Astrocyte (in vitro differentiated cells and primary cell): ENCODE results near the gene ZNRF1. TPM values are rescaled to one million over a fixed set of nuclear protein-coding genes. Genes with fewer than 3 reads are reported as not detected.

Source experiments
- DNase-seq: peaks from one replicate; pipeline ENCODE4 v3.0.0-alpha.2; 2010; ENCODE audit warnings: low read depth
- FAIRE-seq: peaks from 2 replicates; lab custom pipeline; 2011; peaks lifted over from hg19 to GRCh38; lab: Jason Lieb, UNC
- H2AFZ ChIP-seq: 2 replicates; pipeline ENCODE4 v1.6.0; 2012; ENCODE audit warnings: low read depth, low read length, inconsistent platforms
- H3K27ac ChIP-seq: 2 replicates; pipeline ENCODE4 v1.5.1; 2011; ENCODE audit warnings: low read depth, low read length, inconsistent platforms
- H3K27me3 ChIP-seq: 2 replicates; pipeline ENCODE4 v1.6.0; 2011; ENCODE audit warnings: low read length, inconsistent platforms; ENCODE audit not compliant: insufficient read depth
- H3K36me3 ChIP-seq: 2 replicates; pipeline ENCODE4 v1.5.1; 2011; ENCODE audit warnings: low read length, inconsistent platforms; ENCODE audit not compliant: insufficient read depth
- H3K4me1 ChIP-seq: 2 replicates; pipeline ENCODE4 v1.5.1; 2011; ENCODE audit warnings: low read length, inconsistent platforms; ENCODE audit not compliant: insufficient read depth
- H3K4me2 ChIP-seq: 2 replicates; pipeline ENCODE4 v1.6.0; 2012; ENCODE audit warnings: low read length, inconsistent platforms
- H3K4me3 ChIP-seq: 2 replicates; pipeline ENCODE4 v1.5.1; 2011; ENCODE audit warnings: low read depth, mild to moderate bottlenecking, low read length, inconsistent platforms; ENCODE audit not compliant: insufficient read depth
- H3K79me2 ChIP-seq: 2 replicates; pipeline ENCODE4 v1.6.0; 2012; ENCODE audit warnings: mild to moderate bottlenecking, low read length, inconsistent platforms; ENCODE audit not compliant: insufficient read depth
- H3K9ac ChIP-seq: 2 replicates; pipeline ENCODE4 v1.6.0; 2012; ENCODE audit warnings: mild to moderate bottlenecking, low read length, inconsistent platforms
- H3K9me3 ChIP-seq: 2 replicates; pipeline ENCODE4 v1.5.1; 2012; ENCODE audit warnings: low read depth, mild to moderate bottlenecking, low read length, inconsistent platforms; ENCODE audit not compliant: insufficient read depth
- H4K20me1 ChIP-seq: 2 replicates; pipeline ENCODE4 v1.6.0; 2012; ENCODE audit warnings: low read length, inconsistent platforms; ENCODE audit not compliant: insufficient read depth
- H3K27ac Mint-ChIP-seq: one replicate; pipeline ENCODE4 v1.8.0; 2021; ENCODE audit warnings: mild to moderate bottlenecking, mixed read lengths; ENCODE audit not compliant: unreplicated experiment
- H3K27me3 Mint-ChIP-seq: one replicate; pipeline ENCODE4 v1.8.0; 2021; ENCODE audit warnings: low read depth, mixed read lengths; ENCODE audit not compliant: unreplicated experiment
- H3K36me3 Mint-ChIP-seq: one replicate; pipeline ENCODE4 v1.8.0; 2021; ENCODE audit warnings: low read depth, mixed read lengths; ENCODE audit not compliant: unreplicated experiment
- H3K4me1 Mint-ChIP-seq: one replicate; pipeline ENCODE4 v1.8.0; 2021; ENCODE audit warnings: low read depth, mixed read lengths; ENCODE audit not compliant: unreplicated experiment
- H3K4me3 Mint-ChIP-seq: one replicate; pipeline ENCODE4 v1.8.0; 2021; ENCODE audit warnings: mild to moderate bottlenecking, moderate library complexity, mixed read lengths; ENCODE audit not compliant: unreplicated experiment
- H3K9me3 Mint-ChIP-seq: one replicate; pipeline ENCODE4 v1.8.0; 2021; ENCODE audit warnings: mild to moderate bottlenecking, mixed read lengths; ENCODE audit not compliant: unreplicated experiment
- CTCF ChIP-seq: IDR thresholded peaks from 2 replicates; pipeline ENCODE4 v1.5.1; 2011; ENCODE audit warnings: low read depth, mild to moderate bottlenecking, inconsistent platforms, low read length, moderate library complexity; ENCODE audit not compliant: insufficient read depth
- EZH2 ChIP-seq: IDR thresholded peaks from 2 replicates; pipeline ENCODE4 v1.6.1; 2012; ENCODE audit warnings: mild to moderate bottlenecking, low read length, inconsistent platforms; ENCODE audit not compliant: insufficient read depth
- total RNA-seq: library from RNA; stranded (reverse); gene quantifications from 2 replicates; pipeline ENCODE4 v1.2.1, GENCODE V29; 2021

ZNRF1 gene
- total RNA-seq, 1 donor from 2014 or later: 21.9 TPM

- no peaks in the 10 kb centered on the region for H3K36me3 ChIP-seq
- H2AFZ ChIP-seq: no peak overlapping the region
- H3K79me2 ChIP-seq: peaks cover 75% of the 10 kb centered on the region
- peak; percentile 51 for DNase-seq
- H3K9ac ChIP-seq: no peak overlapping the region
- H3K27ac ChIP-seq: no peak overlapping the region
- H3K4me1 Mint-ChIP-seq: peaks cover 2% of the 10 kb centered on the region
- H3K27ac Mint-ChIP-seq: no peak overlapping the region
- no peak for FAIRE-seq
- no peak overlapping the region for H3K4me3 Mint-ChIP-seq
- H3K9me3 Mint-ChIP-seq: no peaks in the 10 kb centered on the region
- TF ChIP-seq CTCF (no peak), EZH2 (no peak)
- H3K36me3 Mint-ChIP-seq: peaks cover 2% of the 10 kb centered on the region
- H3K27me3 ChIP-seq: no peaks in the 10 kb centered on the region
- peaks cover 5% of the 10 kb centered on the region for H3K4me1 ChIP-seq
- no peaks in the 10 kb centered on the region for H3K9me3 ChIP-seq
- no peak overlapping the region for H3K4me2 ChIP-seq
- no peak overlapping the region for H3K4me3 ChIP-seq
- peaks cover 92% of the 10 kb centered on the region for H4K20me1 ChIP-seq
- no peaks in the 10 kb centered on the region for H3K27me3 Mint-ChIP-seq
Observed at GRCh38 chr16:75064403-75065148, 65.8 kb downstream of the ZNRF1 start.

- Histone ChIP-seq H3K4me3 (no peak overlapping the region), H4K20me1 (peaks cover 92% of the 10 kb centered on the region)
Observed at GRCh38 chr16:75065149-75065505, 66.3 kb downstream of the ZNRF1 start.

More at GRCh38 chr16:75065149-75065505, 66.3 kb downstream of the ZNRF1 start:
- H3K36me3 Mint-ChIP-seq: no peaks in the 10 kb centered on the region
- DNase-seq: no peak
- no peak overlapping the region for H3K9ac ChIP-seq
- H3K79me2 ChIP-seq: peaks cover 74% of the 10 kb centered on the region
- H3K36me3 ChIP-seq: no peaks in the 10 kb centered on the region
- H3K27ac Mint-ChIP-seq: no peak overlapping the region
- no peak overlapping the region for H3K4me2 ChIP-seq
- H3K9me3 Mint-ChIP-seq: no peaks in the 10 kb centered on the region
- FAIRE-seq: no peak
- TF ChIP-seq EZH2: no peak
- TF ChIP-seq CTCF: no peak
- no peaks in the 10 kb centered on the region for H3K27me3 Mint-ChIP-seq
- peaks cover 2% of the 10 kb centered on the region for H3K4me1 Mint-ChIP-seq
- no peaks in the 10 kb centered on the region for H3K9me3 ChIP-seq
- no peak overlapping the region for H3K4me3 Mint-ChIP-seq
- H3K27me3 ChIP-seq: no peaks in the 10 kb centered on the region
- H3K27ac ChIP-seq: no peak overlapping the region
- no peak overlapping the region for H2AFZ ChIP-seq
- H3K4me1 ChIP-seq: peaks cover 6% of the 10 kb centered on the region
